ENCODE data around the gene POLA2. TPM values are rescaled to one million over a fixed set of nuclear protein-coding genes. Genes with fewer than 3 reads are reported as not detected.

The POLA2 gene
- total and polyA plus RNA-seq, 9 of the 15 experiments (the other 6 are each of a cell fraction or from before 2014, with no cell fraction given), result 2.7 to 134 (median 44.4) TPM

- TF ChIP-seq, protein P1, sequence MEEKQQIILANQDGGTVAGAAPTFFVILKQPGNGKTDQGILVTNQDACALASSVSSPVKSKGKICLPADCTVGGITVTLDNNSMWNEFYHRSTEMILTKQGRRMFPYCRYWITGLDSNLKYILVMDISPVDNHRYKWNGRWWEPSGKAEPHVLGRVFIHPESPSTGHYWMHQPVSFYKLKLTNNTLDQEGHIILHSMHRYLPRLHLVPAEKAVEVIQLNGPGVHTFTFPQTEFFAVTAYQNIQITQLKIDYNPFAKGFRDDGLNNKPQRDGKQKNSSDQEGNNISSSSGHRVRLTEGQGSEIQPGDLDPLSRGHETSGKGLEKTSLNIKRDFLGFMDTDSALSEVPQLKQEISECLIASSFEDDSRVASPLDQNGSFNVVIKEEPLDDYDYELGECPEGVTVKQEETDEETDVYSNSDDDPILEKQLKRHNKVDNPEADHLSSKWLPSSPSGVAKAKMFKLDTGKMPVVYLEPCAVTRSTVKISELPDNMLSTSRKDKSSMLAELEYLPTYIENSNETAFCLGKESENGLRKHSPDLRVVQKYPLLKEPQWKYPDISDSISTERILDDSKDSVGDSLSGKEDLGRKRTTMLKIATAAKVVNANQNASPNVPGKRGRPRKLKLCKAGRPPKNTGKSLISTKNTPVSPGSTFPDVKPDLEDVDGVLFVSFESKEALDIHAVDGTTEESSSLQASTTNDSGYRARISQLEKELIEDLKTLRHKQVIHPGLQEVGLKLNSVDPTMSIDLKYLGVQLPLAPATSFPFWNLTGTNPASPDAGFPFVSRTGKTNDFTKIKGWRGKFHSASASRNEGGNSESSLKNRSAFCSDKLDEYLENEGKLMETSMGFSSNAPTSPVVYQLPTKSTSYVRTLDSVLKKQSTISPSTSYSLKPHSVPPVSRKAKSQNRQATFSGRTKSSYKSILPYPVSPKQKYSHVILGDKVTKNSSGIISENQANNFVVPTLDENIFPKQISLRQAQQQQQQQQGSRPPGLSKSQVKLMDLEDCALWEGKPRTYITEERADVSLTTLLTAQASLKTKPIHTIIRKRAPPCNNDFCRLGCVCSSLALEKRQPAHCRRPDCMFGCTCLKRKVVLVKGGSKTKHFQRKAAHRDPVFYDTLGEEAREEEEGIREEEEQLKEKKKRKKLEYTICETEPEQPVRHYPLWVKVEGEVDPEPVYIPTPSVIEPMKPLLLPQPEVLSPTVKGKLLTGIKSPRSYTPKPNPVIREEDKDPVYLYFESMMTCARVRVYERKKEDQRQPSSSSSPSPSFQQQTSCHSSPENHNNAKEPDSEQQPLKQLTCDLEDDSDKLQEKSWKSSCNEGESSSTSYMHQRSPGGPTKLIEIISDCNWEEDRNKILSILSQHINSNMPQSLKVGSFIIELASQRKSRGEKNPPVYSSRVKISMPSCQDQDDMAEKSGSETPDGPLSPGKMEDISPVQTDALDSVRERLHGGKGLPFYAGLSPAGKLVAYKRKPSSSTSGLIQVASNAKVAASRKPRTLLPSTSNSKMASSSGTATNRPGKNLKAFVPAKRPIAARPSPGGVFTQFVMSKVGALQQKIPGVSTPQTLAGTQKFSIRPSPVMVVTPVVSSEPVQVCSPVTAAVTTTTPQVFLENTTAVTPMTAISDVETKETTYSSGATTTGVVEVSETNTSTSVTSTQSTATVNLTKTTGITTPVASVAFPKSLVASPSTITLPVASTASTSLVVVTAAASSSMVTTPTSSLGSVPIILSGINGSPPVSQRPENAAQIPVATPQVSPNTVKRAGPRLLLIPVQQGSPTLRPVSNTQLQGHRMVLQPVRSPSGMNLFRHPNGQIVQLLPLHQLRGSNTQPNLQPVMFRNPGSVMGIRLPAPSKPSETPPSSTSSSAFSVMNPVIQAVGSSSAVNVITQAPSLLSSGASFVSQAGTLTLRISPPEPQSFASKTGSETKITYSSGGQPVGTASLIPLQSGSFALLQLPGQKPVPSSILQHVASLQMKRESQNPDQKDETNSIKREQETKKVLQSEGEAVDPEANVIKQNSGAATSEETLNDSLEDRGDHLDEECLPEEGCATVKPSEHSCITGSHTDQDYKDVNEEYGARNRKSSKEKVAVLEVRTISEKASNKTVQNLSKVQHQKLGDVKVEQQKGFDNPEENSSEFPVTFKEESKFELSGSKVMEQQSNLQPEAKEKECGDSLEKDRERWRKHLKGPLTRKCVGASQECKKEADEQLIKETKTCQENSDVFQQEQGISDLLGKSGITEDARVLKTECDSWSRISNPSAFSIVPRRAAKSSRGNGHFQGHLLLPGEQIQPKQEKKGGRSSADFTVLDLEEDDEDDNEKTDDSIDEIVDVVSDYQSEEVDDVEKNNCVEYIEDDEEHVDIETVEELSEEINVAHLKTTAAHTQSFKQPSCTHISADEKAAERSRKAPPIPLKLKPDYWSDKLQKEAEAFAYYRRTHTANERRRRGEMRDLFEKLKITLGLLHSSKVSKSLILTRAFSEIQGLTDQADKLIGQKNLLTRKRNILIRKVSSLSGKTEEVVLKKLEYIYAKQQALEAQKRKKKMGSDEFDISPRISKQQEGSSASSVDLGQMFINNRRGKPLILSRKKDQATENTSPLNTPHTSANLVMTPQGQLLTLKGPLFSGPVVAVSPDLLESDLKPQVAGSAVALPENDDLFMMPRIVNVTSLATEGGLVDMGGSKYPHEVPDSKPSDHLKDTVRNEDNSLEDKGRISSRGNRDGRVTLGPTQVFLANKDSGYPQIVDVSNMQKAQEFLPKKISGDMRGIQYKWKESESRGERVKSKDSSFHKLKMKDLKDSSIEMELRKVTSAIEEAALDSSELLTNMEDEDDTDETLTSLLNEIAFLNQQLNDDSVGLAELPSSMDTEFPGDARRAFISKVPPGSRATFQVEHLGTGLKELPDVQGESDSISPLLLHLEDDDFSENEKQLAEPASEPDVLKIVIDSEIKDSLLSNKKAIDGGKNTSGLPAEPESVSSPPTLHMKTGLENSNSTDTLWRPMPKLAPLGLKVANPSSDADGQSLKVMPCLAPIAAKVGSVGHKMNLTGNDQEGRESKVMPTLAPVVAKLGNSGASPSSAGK (IDR thresholded peaks at IDR 0.05), result peak; percentile 84
- TF ChIP-seq, protein P2, sequence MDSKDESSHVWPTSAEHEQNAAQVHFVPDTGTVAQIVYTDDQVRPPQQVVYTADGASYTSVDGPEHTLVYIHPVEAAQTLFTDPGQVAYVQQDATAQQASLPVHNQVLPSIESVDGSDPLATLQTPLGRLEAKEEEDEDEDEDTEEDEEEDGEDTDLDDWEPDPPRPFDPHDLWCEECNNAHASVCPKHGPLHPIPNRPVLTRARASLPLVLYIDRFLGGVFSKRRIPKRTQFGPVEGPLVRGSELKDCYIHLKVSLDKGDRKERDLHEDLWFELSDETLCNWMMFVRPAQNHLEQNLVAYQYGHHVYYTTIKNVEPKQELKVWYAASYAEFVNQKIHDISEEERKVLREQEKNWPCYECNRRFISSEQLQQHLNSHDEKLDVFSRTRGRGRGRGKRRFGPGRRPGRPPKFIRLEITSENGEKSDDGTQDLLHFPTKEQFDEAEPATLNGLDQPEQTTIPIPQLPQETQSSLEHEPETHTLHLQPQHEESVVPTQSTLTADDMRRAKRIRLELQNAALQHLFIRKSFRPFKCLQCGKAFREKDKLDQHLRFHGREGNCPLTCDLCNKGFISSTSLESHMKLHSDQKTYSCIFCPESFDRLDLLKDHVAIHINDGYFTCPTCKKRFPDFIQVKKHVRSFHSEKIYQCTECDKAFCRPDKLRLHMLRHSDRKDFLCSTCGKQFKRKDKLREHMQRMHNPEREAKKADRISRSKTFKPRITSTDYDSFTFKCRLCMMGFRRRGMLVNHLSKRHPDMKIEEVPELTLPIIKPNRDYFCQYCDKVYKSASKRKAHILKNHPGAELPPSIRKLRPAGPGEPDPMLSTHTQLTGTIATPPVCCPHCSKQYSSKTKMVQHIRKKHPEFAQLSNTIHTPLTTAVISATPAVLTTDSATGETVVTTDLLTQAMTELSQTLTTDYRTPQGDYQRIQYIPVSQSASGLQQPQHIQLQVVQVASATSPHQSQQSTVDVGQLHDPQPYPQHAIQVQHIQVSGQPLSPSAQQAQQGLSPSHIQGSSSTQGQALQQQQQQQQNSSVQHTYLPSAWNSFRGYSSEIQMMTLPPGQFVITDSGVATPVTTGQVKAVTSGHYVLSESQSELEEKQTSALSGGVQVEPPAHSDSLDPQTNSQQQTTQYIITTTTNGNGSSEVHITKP (IDR thresholded peaks at IDR 0.05; ENCODE audit: partially characterized antibody), result peak; percentile 16
- TF ChIP-seq RCOR1 (IDR thresholded peaks at IDR 0.05; ENCODE audit: borderline replicate concordance in 1 of 2, low read depth in 2 of 2, low read length in 2 of 2) (peak in 1 of 2 experiments; percentile 8; a peak in 1 of 4 replicates), SPI1 (IDR thresholded peaks at IDR 0.05; ENCODE audit: borderline replicate concordance, low read depth, low read length) (no peak), KDM5B (IDR thresholded peaks at IDR 0.05; ENCODE audit: insufficient replicate concordance, low read depth, low read length) (peak; percentile 6), VEZF1 (CRISPR knock-in tag; IDR thresholded peaks at IDR 0.05) (peak; percentile 62)
- TF ChIP-seq, protein P3, sequence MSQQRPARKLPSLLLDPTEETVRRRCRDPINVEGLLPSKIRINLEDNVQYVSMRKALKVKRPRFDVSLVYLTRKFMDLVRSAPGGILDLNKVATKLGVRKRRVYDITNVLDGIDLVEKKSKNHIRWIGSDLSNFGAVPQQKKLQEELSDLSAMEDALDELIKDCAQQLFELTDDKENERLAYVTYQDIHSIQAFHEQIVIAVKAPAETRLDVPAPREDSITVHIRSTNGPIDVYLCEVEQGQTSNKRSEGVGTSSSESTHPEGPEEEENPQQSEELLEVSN (IDR thresholded peaks at IDR 0.05; ENCODE audit: borderline replicate concordance in 1 of 2, extremely low read depth in 1 of 2, insufficient read depth in 1 of 2, insufficient read length in 1 of 2, low read depth in 1 of 2, low read length in 1 of 2, poor library complexity in 1 of 2, severe bottlenecking in 1 of 2), result peak; percentile 68 to 86
These were observed 53.6 kb downstream of the POLA2 start (continued) for GRCh38 chr11:65315204-65315865.
